ENCODE data around the gene TAF3.

The TAF3 gene

DNA sequence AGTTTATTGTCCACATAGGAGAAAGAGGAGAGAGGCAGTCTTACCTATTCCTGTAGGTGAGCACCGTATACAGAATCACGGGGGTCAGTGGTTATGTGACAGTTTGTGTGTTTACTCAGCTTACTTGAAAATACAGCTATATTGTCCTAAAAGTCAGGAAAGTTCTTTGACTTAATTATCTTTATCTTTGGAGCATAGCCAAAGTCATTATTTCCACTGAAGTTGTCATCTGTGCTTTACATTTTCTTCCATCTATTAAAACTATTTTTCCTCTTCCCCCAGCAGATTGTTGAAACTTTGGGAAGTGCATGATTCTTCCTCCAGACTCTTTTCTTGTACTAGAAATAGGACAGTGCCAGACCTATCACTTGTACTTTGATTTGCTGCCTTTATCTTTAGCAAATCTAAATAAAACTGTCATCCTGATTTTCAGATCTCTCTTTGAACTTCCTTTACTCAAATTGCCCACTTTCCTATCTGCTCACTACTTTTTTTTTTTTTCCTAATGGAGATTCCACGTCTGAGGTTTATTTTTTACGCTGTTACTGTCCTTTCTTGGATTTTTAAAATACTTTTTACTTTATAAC, 58.3 kb downstream of the TAF3 start:
- DNase-seq (ENCODE audit: low read depth): no peak

- DNase-seq (ENCODE audit: low read depth): no peak
These were observed 62.8 kb downstream of the TAF3 start for GRCh38 chr10:7881119-7881518.

GRCh38 chr10:7886056-7886455, 67.8 kb downstream of the TAF3 start:
- DNase-seq (ENCODE audit: low read depth): no peak

DNA sequence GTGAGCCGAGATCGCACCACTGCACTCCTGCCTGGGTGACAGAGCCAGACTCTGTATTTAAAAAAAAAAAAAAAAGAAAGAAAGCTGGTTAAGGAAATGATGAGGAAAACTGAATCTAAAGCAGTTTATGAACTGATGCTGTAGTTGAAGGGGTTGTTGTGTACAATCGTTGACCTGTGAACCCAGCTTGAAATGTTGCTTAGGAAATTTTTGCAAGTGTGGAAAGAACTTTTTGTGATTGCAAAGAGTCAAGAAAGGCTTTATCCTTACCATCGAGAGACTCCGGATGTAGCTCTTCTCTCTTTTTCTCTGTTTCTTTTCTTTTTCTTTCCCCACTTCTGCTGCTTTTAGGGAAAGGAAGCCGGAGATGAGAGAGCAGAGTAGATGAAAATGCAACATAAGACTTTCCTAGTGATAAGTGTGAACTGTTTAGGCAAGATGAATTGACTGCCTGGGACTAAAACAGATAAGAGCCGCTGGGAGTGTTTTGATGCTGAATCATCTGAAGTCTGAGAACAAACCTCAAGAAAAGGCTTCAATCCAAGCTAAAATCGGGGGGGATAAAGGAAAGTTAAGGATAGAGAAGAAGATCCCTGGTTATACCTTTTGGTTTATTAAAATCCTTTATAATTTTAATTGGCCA, 69.0 kb downstream of the TAF3 start:
- DNase-seq (ENCODE audit: low read depth): no peak

DNA sequence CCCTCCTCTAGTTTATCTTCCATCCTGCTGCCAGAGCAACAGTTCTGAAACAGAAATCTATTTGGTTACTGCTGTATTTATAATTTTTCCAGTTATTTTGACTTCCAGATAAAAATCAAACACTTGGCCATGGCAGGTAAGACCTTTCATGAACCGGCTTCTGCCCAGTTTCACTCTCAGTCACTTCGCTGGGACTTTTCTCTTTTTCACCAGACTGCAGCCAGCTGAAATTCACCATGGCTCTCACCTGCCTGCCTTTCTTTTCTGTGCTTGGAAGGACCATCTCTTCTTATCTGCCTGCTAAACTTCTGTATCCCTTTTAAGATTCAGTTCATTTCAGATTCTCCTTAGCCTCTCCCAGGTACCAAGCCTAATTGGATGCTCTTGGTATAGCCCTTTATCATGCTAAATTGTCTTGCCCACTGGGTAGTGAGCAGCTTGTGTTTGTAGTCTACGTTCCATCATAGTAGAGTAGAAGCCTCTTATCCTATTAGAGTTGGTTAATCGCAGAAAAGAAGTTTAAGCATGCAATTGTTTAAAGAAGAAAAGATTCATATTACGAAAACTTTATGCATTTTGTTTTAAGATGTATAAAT, 71.7 kb downstream of the TAF3 start:
- DNase-seq (ENCODE audit: low read depth): no peak

GRCh38 chr10:7890781-7891180, 72.5 kb downstream of the TAF3 start:
- DNase-seq (ENCODE audit: low read depth): no peak

DNA sequence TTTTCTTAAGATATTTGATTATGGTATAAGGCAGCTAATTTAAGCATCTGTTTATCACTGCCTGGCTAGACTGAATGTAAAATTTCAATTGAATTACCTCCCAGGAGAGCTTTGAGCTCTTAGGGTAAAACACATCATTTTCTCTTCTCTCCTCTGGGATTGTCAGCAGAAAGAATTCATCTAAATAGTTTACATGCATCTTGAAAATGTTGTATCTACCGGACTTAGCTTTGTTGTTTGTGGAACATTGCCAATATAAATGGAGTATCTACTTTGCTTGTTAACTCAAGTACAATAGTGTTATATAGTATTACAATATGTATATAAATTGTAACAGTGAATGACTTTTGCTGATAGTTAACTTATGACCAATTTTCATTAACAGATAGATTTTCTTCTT, 73.3 kb downstream of the TAF3 start:
- DNase-seq (ENCODE audit: low read depth): no peak

- DNase-seq (ENCODE audit: low read depth): no peak
These were observed 73.8 kb downstream of the TAF3 start for GRCh38 chr10:7892146-7892545.

GRCh38 chr10:7895699-7896090, 77.4 kb downstream of the TAF3 start:
- no peak for DNase-seq (ENCODE audit: low read depth)

DNA sequence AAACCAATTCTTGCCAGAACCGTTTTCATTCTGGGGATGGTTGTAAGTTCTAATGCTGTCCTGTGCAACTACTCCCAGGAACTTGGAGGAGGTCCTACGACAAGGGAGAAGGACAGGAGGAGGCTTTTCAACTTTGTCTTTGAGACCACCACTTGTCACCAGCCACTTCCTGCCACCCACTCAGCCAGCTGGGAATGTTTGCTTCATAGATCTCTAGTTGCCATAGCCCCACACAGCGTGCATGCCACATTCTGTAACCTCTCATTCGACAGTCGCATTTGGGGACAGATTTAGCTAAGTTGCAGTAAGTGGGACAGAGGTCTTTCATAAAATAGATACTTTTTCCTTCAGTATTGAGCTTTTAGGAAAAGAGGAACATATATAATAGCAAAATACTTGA, 78.0 kb downstream of the TAF3 start:
- no peak for DNase-seq (ENCODE audit: low read depth)

GRCh38 chr10:7901256-7901655, 83.0 kb downstream of the TAF3 start:
- no peak for DNase-seq (ENCODE audit: low read depth)

- no peak for DNase-seq (ENCODE audit: low read depth)
These were observed 84.1 kb downstream of the TAF3 start for GRCh38 chr10:7902413-7902812.

- no peak for DNase-seq (ENCODE audit: low read depth)
These were observed 85.5 kb downstream of the TAF3 start for GRCh38 chr10:7903851-7904250.

DNA sequence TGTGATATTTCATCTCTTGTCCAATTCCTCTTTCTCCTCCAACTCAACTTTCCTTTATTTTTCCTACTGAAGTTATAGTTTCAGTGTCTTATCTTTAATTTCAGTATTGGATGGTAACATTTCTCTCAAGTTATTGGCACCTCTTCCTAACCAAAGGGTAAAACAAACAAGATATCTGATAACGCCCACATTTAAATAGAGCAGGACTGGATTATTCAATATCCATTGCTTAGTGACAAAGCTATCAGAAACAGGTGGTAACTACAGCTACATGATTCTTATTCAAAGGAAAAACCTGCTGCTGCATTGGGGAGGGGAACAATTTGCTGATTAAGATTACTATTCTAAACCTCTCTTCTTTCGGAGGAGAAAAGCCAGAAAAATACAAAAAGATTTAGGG, 87.8 kb downstream of the TAF3 start:
- DNase-seq (ENCODE audit: low read depth): no peak

GRCh38 chr10:7908541-7909210, 90.4 kb downstream of the TAF3 start:
- no peak for DNase-seq (ENCODE audit: low read depth)

DNA sequence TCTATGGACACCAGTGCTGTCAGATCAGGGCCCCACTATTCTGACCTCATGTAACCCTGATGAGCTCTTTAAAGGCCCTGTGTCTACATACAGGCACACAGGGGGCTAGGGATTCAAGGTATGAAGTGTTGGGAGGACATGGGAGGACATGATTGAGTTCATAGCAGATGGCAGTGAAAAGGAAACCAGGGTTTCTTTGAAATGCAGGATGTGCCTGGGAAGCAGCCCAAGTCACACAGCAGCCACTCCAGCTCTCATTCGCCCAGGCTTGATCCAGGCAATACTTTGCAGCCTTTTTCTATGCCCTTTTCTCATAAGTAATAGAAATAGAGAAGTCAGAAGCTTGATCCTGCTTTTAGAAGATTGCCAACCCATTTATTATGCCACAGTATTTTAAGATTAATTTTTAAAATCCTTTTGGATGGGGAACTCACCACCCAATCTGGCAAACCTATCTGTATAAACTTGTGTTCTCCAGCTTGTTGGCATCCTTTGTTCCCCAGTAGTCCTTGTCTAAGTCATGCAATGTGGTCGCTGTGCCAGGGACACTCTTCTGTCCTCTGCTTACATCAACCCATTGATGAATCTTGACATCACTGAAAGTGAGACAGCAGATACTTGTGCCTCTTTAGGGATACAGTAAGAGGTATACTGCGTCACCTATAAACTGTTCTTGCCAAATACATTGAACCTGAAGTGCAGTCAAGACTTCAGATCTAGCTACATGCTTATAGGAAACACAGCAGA, 95.0 kb downstream of the TAF3 start:
- no peak for DNase-seq (ENCODE audit: low read depth)

- DNase-seq (ENCODE audit: low read depth): no peak
These were observed 97.7 kb downstream of the TAF3 start for GRCh38 chr10:7915923-7916536.

DNA sequence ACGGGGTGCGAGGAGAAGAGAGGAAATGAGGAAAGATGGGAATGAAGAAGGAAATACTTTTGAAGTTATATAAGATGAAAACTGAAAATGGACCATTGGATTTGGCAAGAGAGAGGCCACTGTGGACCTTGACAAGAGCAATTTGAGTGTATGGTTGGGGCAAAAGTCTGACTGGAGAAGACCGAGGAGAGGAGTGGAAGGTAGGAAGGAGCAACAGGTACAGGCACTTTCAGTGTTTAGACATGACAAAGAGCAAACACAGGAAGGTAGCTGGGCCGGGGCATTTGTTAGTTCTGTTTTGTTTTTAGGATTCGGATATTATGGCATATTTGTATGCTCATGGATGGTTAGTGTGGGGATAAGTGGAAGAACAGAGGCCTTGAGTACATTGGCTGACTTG, 99.4 kb downstream of the TAF3 start:
- no peak for DNase-seq (ENCODE audit: low read depth)

- DNase-seq (ENCODE audit: low read depth): no peak
These were observed 104.4 kb downstream of the TAF3 start for GRCh38 chr10:7922707-7923106.

- DNase-seq (ENCODE audit: low read depth): no peak
These were observed 110.2 kb downstream of the TAF3 start for GRCh38 chr10:7928536-7928935.

DNA sequence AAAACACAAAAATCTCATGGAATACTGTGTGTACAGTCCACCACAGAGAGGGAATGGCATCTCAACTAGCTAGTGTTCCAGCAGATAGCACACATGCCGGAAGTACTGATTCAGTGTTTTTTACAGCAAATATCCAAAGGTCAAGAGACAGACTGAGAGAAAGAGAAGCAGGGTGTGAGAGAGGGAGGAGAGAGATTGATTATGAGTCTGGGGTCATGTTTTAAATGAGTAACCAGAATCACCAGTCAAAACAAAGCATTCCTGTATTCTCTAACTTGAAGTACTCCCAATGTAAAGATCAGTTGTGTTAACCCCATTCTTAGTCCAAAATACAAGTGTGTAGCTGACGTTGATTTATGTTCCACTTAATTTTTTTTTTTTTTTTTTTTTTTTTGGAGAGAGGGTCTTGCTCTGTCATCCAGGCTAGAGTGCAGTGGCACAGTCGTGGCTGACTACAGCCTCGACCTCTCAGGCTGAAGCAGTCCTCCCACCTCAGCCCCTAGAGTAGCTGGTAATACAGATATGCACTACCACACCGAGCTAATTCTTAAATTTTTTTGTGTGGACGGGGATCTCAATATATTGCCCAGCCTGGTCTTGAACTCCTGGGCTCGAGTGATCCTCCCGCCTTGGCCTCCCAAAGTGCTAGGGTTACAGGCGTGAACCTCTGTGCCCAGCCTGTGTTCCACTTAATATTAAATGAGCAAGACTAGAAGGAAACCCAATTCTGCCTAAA, 114.2 kb downstream of the TAF3 start:
- DNase-seq (ENCODE audit: low read depth): no peak

DNA sequence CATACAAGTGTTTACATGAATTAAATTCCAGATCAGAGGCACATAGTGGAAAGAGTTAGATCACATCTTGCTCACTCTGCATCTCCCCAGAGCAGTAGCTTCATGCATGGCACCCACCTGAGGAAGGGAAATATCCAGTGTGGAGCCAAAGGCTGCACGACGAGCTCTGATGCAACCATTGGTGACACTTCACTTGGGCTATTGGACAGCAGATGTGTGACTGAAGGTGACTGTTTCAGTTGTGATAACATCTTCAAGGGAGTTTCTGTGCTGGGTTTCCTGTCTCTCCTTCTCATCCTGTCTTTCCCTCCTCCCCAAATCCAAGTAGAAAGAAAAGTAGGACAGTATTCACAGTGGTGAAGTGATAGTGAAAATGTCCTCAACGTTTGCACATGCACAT, 115.0 kb downstream of the TAF3 start:
- no peak for DNase-seq (ENCODE audit: low read depth)
